Mammary microvascular endothelial cell (primary cell): ENCODE results near the gene TCF23. TPM values are rescaled to one million over a fixed set of nuclear protein-coding genes. Genes with fewer than 3 reads are reported as not detected.

Experiments used
- total RNA-seq: library from RNA; depleted of rRNA; stranded (reverse); fragments of >200 nt; gene quantifications from 2 replicates; pipeline ENCODE4 v1.2.3, GENCODE V29; 2015

Gene TCF23
- total RNA-seq, result not detected in 2 replicates

GRCh38 chr2:27148801-27149439 lies at the start of gene TCF23:
TCF23 (plus strand) TSS chr2:27149004; CDS start chr2:27149134, 130 bp downstream.

GRCh38 chr2:27118525-27119329 lies 30.1 kb upstream of the TCF23 start, which contains the start of gene CGREF1:
CGREF1 (minus strand) TSS chr2:27119128; CDS start chr2:27104366, 14,762 bp downstream.

GRCh38 chr2:27123302-27124150 lies 25.3 kb upstream of the TCF23 start, which contains the start of gene ABHD1:
ABHD1 (plus strand) TSS chr2:27123815; CDS start chr2:27123949, 134 bp downstream.

GRCh38 chr2:27133905-27134780 lies 14.7 kb upstream of the TCF23 start, which contains the start of gene PREB:
PREB (minus strand) TSS chr2:27134636; CDS start chr2:27134421, 215 bp downstream.

GRCh38 chr2:27139310-27139709 lies 9.5 kb upstream of the TCF23 start, which contains the start of gene PRR30:
PRR30 (minus strand) TSS chr2:27139410; CDS start chr2:27138329, 1,081 bp downstream.

Other genes with a start within 250 kb of the TCF23 start
- 1.2 and 1.4 TPM in 2 replicates for gene MAPRE3, start 178.4 kb upstream of the TCF23 start, total RNA-seq
- 20.1 and 26.9 TPM in 2 replicates for gene TMEM214, start 116.0 kb upstream of the TCF23 start, total RNA-seq
- 16.4 and 17.5 TPM in 2 replicates for gene AGBL5, start 97.3 kb upstream of the TCF23 start, total RNA-seq
- gene OST4, start 77.3 kb upstream of the TCF23 start, total RNA-seq, result 387 and 401 TPM in 2 replicates
- gene EMILIN1, start 70.4 kb upstream of the TCF23 start, total RNA-seq, result 7.2 and 11.9 TPM in 2 replicates
- gene KHK, start 62.2 kb upstream of the TCF23 start, total RNA-seq, result 2.0 TPM in 2 replicates
- 1.5 and 3.5 TPM in 2 replicates for gene CGREF1, start 29.9 kb upstream of the TCF23 start, total RNA-seq
- gene ABHD1, start 25.2 kb upstream of the TCF23 start, total RNA-seq, result not detected in 2 replicates
- 46.3 and 47.0 TPM in 2 replicates for gene PREB, start 14.4 kb upstream of the TCF23 start, total RNA-seq
- gene PRR30, start 9.6 kb upstream of the TCF23 start, total RNA-seq, result not detected in 2 replicates
- gene ATRAID, start 63.0 kb downstream of the TCF23 start, total RNA-seq, result 131 and 156 TPM in 2 replicates
- 34.3 and 65.7 TPM in 2 replicates for gene SLC5A6, start 63.3 kb downstream of the TCF23 start, total RNA-seq
- gene CAD, start 68.4 kb downstream of the TCF23 start, total RNA-seq, result 47.2 and 60.4 TPM in 2 replicates
- gene SLC30A3, start 114.0 kb downstream of the TCF23 start, total RNA-seq, result 2.7 and 3.4 TPM in 2 replicates
- not detected in 2 replicates for gene DNAJC5G, start 126.4 kb downstream of the TCF23 start, total RNA-seq
- 0.49 TPM in 1 of 2 replicates, not detected in the other for gene TRIM54, start 133.4 kb downstream of the TCF23 start, total RNA-seq
- gene UCN, start 159.4 kb downstream of the TCF23 start, total RNA-seq, result not detected in 2 replicates
- 109 and 120 TPM in 2 replicates for gene MPV17, start 174.1 kb downstream of the TCF23 start, total RNA-seq
- gene GTF3C2, start 207.8 kb downstream of the TCF23 start, total RNA-seq, result 37.4 and 41.5 TPM in 2 replicates
- 37.8 and 41.3 TPM in 2 replicates for gene EIF2B4, start 221.3 kb downstream of the TCF23 start, total RNA-seq
- gene SNX17, start 221.6 kb downstream of the TCF23 start, total RNA-seq, result 128 and 138 TPM in 2 replicates
- 6.8 and 8.6 TPM in 2 replicates for gene ZNF513, start 231.7 kb downstream of the TCF23 start, total RNA-seq